Ovary (tissue), 3 donors: ENCODE results near the gene CARMIL3.

Source experiments
- CTCF ChIP-seq, 3 donors: fragments of 450-650 bp in 2 of 3; fragments of 200-600 bp in 1 of 3; IDR thresholded peaks; one replicate each; pipeline versions ENCODE4 v1.5.1 to v1.8.0; 2016 to 2022; ENCODE audit warnings: antibody characterized with exemption in 3 of 3, mild to moderate bottlenecking in 1 of 3
- EP300 ChIP-seq: sonication (generic); formaldehyde crosslinking; IDR thresholded peaks from one replicate; pipeline ENCODE4 v1.6.1; 2017; ENCODE audit warnings: antibody characterized with exemption
- POLR2A ChIP-seq: fragments of 450-650 bp; IDR thresholded peaks from one replicate; pipeline ENCODE4 v1.6.1; 2017; ENCODE audit warnings: antibody characterized with exemption, mild to moderate bottlenecking, moderate library complexity
- donor health status: DM: no; HTN: no; CAD: no.

- no peak for TF ChIP-seq CTCF (IDR thresholded peaks at IDR 0.05)
- TF ChIP-seq POLR2A, result no peak
- TF ChIP-seq EP300, result no peak
Observed at GRCh38 chr14:24094841-24095270, 43.0 kb downstream of the CARMIL3 start.
